Testis (tissue), 3 donors: Measurements from ENCODE around the gene RUFY1. TPM values are rescaled to one million over a fixed set of nuclear protein-coding genes. Genes with fewer than 3 reads are reported as not detected.
"Not testable (repeated sequence)": the region's sequence is repeated elsewhere in the genome, so short reads cannot be mapped to it uniquely, and the experiment has no call there.

Source experiments
- DNase-seq: peaks from one replicate; pipeline ENCODE4 v3.0.0-alpha.2; 2019
- H3K27ac ChIP-seq, 2 donors: fragments of 200-600 bp; sonication (generic); one replicate each; pipeline ENCODE4 v1.5.1; 2019
- H3K27me3 ChIP-seq: fragments of 200-600 bp; sonication (generic); one replicate; pipeline ENCODE4 v1.5.1; 2019
- H3K36me3 ChIP-seq: fragments of 200-600 bp; sonication (generic); one replicate; pipeline ENCODE4 v1.5.1; 2017; ENCODE audit warnings: low read depth; ENCODE audit errors: missing control alignments
- H3K4me1 ChIP-seq: fragments of 200-600 bp; sonication (generic); one replicate; pipeline ENCODE4 v1.5.1; 2019
- H3K4me3 ChIP-seq, 2 donors: fragments of 200-600 bp; sonication (generic); one replicate each; pipeline ENCODE4 v1.5.1; 2017 to 2019
- H3K9me3 ChIP-seq: fragments of 200-600 bp; sonication (generic); one replicate; pipeline ENCODE4 v1.5.1; 2017
- CTCF ChIP-seq, 3 experiments: fragments of 450-650 bp in 2 of 3; fragments of 200-600 bp in 1 of 3; sonication (generic) in 1 of 3; IDR thresholded peaks; one replicate each; pipeline ENCODE4 v1.5.1; 2016 to 2019; ENCODE audit warnings: antibody characterized with exemption in 3 of 3, mild to moderate bottlenecking in 2 of 3, moderate library complexity in 1 of 3
- POLR2A ChIP-seq: fragments of 450-650 bp; IDR thresholded peaks from one replicate; pipeline ENCODE4 v1.6.1; 2017; ENCODE audit warnings: antibody characterized with exemption, mild to moderate bottlenecking, moderate library complexity
- WGBS, 2 donors: methylation state at CpG; one replicate each; pipeline ENCODE4 v1.1.5; 2018; 5-methylcytosine and 5-hydroxymethylcytosine counted together
- intact Hi-C: fragments of 100-400 bp; cut with DNase I; formaldehyde crosslinking; loops from one replicate; pipeline ENCODE4 v1.15.1; 2023; ENCODE audit warnings: low total_unique reads
- polyA plus RNA-seq: library from polyadenylated mRNA; stranded (reverse); fragments of 350-450 nt; fragmentation: Illumina TruSeq; extraction: RNeasy Lipid Tissue Mini Kit (QIAGEN cat#74804); gene quantifications from one replicate; pipeline ENCODE4 v1.2.3, GENCODE V29; 2014; ENCODE audit warnings: low read depth, low replicate concordance; ENCODE audit not compliant: insufficient read depth
- small RNA-seq, 2 donors: library from RNA; depleted of rRNA; stranded (forward); fragments of <200 nt; gene quantifications; one replicate each; pipeline ENCODE3, GENCODE V24; 2016
- total RNA-seq, 2 donors: library from RNA; depleted of rRNA; stranded (reverse); fragments of >200 nt; gene quantifications; one replicate each; pipeline ENCODE4 v1.2.3, GENCODE V29; 2016

RUFY1 gene
- total and polyA plus RNA-seq, 3 donors from 2014 or later = 28.6 to 51.2 (median 47.0) TPM

DNA sequence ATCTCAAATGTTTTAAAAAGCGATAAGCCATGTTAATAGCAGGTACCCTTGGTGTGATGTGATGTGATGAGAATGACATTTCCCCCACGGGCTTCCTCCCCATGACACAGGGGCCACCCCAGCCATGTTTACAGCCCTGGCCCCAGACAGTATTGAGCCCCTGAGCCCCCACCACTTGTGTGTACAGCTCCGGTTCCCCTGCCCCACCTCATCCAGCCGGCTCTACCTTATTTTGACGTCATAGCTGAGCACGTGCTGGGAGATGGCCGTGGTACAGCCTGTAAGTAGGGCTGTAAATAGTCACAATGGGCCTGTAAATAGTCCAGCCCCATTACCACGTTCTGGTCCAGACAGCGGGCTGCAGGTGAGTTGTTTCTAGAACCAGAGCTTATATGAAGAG, 98.1 kb downstream of the RUFY1 start:
- H3K4me1 ChIP-seq = no peaks in the 10 kb centered on the region
- no peak overlapping the region for H3K27ac ChIP-seq
- no peaks in the 10 kb centered on the region for H3K36me3 ChIP-seq
- TF ChIP-seq CTCF (IDR thresholded peaks at IDR 0.05) = no peak
- TF ChIP-seq POLR2A = no peak
- intact Hi-C loops = no loop called here
- 85 to 90% methylated on average over 9 of the region's 9 CpGs for WGBS, 2 donors
- no peak for DNase-seq
- H3K4me3 ChIP-seq = no peak overlapping the region
- H3K27me3 ChIP-seq = no peaks in the 10 kb centered on the region
- no peaks in the 10 kb centered on the region for H3K9me3 ChIP-seq

DNA sequence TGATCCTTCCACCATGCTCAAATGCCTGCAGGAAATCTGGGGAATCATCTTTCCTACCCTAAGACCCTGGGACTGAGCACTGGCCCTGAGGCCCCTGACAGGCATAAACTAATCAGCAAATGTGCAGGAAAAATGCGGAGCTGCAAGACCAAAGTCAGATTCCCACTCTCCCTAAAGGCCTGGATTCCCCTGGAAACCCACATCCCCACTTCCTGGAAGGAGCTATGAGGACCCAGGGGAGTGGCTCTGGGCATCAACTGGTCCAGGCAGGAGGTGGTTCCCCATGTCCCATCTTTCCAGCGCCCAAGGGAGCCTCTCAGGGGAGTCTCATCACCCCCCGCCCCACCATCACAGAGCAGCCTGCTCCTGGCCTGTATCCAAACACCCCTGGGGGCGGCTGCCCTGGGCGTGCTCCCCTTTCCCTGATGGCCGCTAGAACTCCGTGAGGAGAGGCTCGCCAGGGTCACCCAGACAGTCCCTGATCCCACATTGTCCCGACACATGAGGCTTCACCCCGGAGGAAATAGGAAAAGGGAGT, 98.9 kb downstream of the RUFY1 start:
- H3K27me3 ChIP-seq, H3K27ac ChIP-seq, DNase-seq, H3K4me3 ChIP-seq, H3K36me3 ChIP-seq, H3K9me3 ChIP-seq, intact Hi-C loops, H3K4me1 ChIP-seq: not testable (repeated sequence)
- WGBS, 2 donors = 85% methylated on average over 5 to 10 of the region's 10 CpGs

DNA sequence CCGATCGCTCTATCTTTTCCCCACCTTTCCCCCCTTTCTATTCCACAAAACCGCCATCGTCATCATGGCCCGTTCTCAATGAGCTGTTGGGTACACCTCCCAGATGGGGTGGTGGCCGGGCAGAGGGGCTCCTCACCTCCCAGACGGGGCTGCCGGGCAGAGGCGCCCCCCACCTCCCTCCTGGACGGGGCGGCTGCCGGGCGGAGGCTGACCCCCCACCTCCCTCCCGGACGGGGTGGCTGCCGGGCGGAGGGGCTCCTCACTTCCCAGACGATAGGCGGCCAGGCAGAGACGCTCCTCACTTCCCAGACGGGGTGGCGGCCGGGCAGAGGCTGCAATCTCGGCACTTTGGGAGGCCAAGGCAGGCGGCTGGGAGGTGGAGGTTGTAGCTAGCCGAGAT, 99.9 kb downstream of the RUFY1 start:
- DNase-seq, intact Hi-C loops, H3K4me3 ChIP-seq, H3K27ac ChIP-seq, H3K9me3 ChIP-seq, H3K27me3 ChIP-seq, H3K4me1 ChIP-seq, H3K36me3 ChIP-seq: not testable (repeated sequence)
- WGBS, 2 donors = 93 to 94% methylated on average over 20 to 24 of the region's 26 CpGs

DNA sequence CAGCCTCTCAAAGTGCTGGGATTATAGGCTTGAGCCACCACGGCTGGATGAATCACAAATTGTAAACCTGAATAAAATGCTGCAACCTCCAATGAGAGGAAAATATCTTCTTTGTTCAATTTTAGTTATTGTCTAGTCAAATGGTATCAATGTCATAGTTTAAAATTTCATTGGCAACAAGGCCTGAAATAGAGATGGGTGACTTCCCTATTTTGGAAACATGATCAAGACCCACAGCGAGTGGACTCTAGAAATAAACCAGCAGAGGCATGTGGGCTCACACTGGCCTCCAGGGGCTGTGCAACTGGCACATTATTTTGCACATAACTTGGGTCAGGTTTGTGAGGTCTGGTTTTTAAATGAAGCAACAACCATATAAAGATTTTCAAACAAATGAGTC, 102.8 kb downstream of the RUFY1 start:
- H3K27ac ChIP-seq, H3K9me3 ChIP-seq, H3K36me3 ChIP-seq, intact Hi-C loops, H3K4me1 ChIP-seq, H3K4me3 ChIP-seq, DNase-seq, H3K27me3 ChIP-seq: not testable (repeated sequence)
- peak in 1 of 3 experiments; percentile 6 for TF ChIP-seq CTCF (IDR thresholded peaks at IDR 0.05)
- 73 to 83% methylated on average over 2 of the region's 2 CpGs for WGBS, 2 donors

GRCh38 chr5:179657302-179658178, 107.2 kb downstream of the RUFY1 start:
- intact Hi-C loops, H3K36me3 ChIP-seq, H3K9me3 ChIP-seq, H3K4me1 ChIP-seq, H3K27me3 ChIP-seq, H3K4me3 ChIP-seq, DNase-seq, H3K27ac ChIP-seq: not testable (repeated sequence)
- WGBS, 2 donors = 59 to 76% methylated on average over 2 to 3 of the region's 50 CpGs

DNA sequence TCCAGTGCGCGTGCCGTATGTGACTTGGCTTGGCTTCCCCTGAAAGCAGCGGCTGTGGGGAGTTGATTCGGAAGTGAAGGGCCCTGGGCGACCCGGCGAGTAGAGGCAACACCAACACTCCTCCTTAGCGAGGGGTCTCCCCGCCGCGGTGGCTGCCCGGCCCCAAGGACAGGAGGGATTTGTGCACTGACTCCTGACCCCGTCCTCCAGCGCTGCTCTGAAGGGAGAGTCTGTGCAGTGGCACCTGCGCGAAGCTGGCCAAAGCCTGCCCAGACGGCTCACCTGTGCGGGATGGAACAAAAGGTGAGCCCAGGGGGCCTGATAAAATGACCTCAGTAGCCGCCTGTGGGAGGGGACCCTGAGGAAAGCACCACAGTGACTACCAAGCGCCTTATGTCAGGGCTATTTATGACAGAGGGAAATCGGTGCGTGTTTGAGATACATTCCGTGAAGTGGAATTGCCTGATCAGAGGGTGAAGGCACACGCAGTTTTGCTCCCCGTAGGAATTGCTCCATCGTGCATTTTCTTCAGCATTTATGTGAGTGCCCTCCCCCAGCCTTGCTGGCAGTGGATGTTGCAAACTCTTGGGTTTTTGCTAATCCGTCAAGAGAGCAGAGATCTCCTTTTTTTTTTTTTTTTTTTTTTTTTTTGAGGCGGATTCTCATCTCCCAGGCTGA, 108.0 kb downstream of the RUFY1 start:
- H3K27ac ChIP-seq = not testable (repeated sequence)

More for the DNA sequence above, 108.0 kb downstream of the RUFY1 start:
- H3K27me3 ChIP-seq, H3K9me3 ChIP-seq, DNase-seq, H3K4me1 ChIP-seq, H3K36me3 ChIP-seq, intact Hi-C loops: not testable (repeated sequence)
- H3K4me3 ChIP-seq = peak overlapping the region; percentile 37 to 49
- 1 to 5% methylated on average over 9 to 11 of the region's 29 CpGs for WGBS, 2 donors

Small RNAs within 50 kb of the gene (small RNA-seq; reads per million reads assigned to genes)
- gene AC136628.3 (0 reads per million in 2 donors), gene RF00017 (0 reads per million in 2 donors)

Other genes with a start within 250 kb of the RUFY1 start
- gene ADAMTS2, start 205.1 kb upstream of the RUFY1 start, total RNA-seq = 10 to 100 TPM; 13.6 to 19.8 TPM
- 10.9 TPM for gene ADAMTS2, start 205.1 kb upstream of the RUFY1 start, polyA plus RNA-seq
- gene HNRNPH1, start 73.1 kb downstream of the RUFY1 start, total RNA-seq = 100 to 1,000 TPM; 626 to 636 TPM
- 395 TPM for gene HNRNPH1, start 73.1 kb downstream of the RUFY1 start, polyA plus RNA-seq
- gene CBY3, start 130.5 kb downstream of the RUFY1 start, total RNA-seq = 10 to 100 TPM in 1 of 2 donors, 1 to 10 TPM in 1; 6.4 to 12.8 TPM
- gene CBY3, start 130.5 kb downstream of the RUFY1 start, polyA plus RNA-seq = 7.8 TPM
- gene CANX, start 148.4 kb downstream of the RUFY1 start, total RNA-seq = 100 to 1,000 TPM; 296 to 351 TPM
- 462 TPM for gene CANX, start 148.4 kb downstream of the RUFY1 start, polyA plus RNA-seq
- 10 to 100 TPM; 52.5 to 60.7 TPM for gene MAML1, start 182.3 kb downstream of the RUFY1 start, total RNA-seq
- 23.5 TPM for gene MAML1, start 182.3 kb downstream of the RUFY1 start, polyA plus RNA-seq
- gene LTC4S, start 243.4 kb downstream of the RUFY1 start, total RNA-seq = 10 to 100 TPM in 1 of 2 donors, 1 to 10 TPM in 1; 3.7 to 10.3 TPM
- gene LTC4S, start 243.4 kb downstream of the RUFY1 start, polyA plus RNA-seq = 4.8 TPM